Caco-2 (cell line): ENCODE measurements around the gene CYP1A2. TPM values are rescaled to one million over a fixed set of nuclear protein-coding genes. Genes with fewer than 3 reads are reported as not detected.

Experiments
- BruUV-seq: library from RNA; stranded (reverse); fragments of 400-500 nt; replicated peaks from 2 replicates; lab custom pipeline; 2021; lab: Mats Ljungman, UMichigan
- CTCF ChIA-PET: fragments of 300-600 bp; sonication (Branson Sonifier 250); formaldehyde crosslinking; loops from one replicate; lab custom pipeline; 2022; ENCODE audit warnings: antibody characterized with exemption; lab: Charles Lee
- POLR2A ChIA-PET: fragments of 300-600 bp; sonication (Branson Sonifier 250); formaldehyde crosslinking; loops from one replicate; lab custom pipeline; 2022; ENCODE audit warnings: antibody characterized with exemption; lab: Charles Lee
- DNase-seq, 2 experiments: peaks; one replicate each; pipeline versions ENCODE4 v3.0.0 to v3.0.0-alpha.2; 2020 to 2022
- H3K27me3 ChIP-seq: replicated peaks from 2 replicates; pipeline ENCODE4 v1.6.0; 2011; ENCODE audit warnings: low read length; ENCODE audit not compliant: control insufficient read depth, insufficient read depth
- H3K36me3 ChIP-seq: 2 replicates; pipeline ENCODE4 v1.5.1; 2011; ENCODE audit warnings: low read length; ENCODE audit not compliant: control insufficient read depth, insufficient read depth
- H3K4me1 ChIP-seq: fragments of 250-450 bp; sonication (Bioruptor Pico); 2 replicates; pipeline ENCODE4 v1.5.1; 2020; ENCODE audit warnings: mild to moderate bottlenecking
- H3K4me3 ChIP-seq: 2 replicates; pipeline ENCODE4 v1.5.1; 2011; ENCODE audit warnings: low read depth, mild to moderate bottlenecking, control low read depth, low read length
- H3K9me3 ChIP-seq: fragments of 250-450 bp; sonication (Bioruptor Pico); 2 replicates; pipeline ENCODE4 v1.5.1; 2020; ENCODE audit warnings: mild to moderate bottlenecking, moderate library complexity
- H3K27ac Mint-ChIP-seq: one replicate; pipeline ENCODE4 v1.8.0; 2022; ENCODE audit warnings: mixed read lengths; ENCODE audit not compliant: unreplicated experiment
- H3K27me3 Mint-ChIP-seq: one replicate; pipeline ENCODE4 v1.8.0; 2022; ENCODE audit warnings: mixed read lengths; ENCODE audit not compliant: insufficient read depth, unreplicated experiment
- H3K36me3 Mint-ChIP-seq: one replicate; pipeline ENCODE4 v1.8.0; 2022; ENCODE audit warnings: mild to moderate bottlenecking, mixed read lengths; ENCODE audit not compliant: insufficient read depth, unreplicated experiment
- H3K4me1 Mint-ChIP-seq: one replicate; pipeline ENCODE4 v1.8.0; 2022; ENCODE audit warnings: low read depth, mixed read lengths; ENCODE audit not compliant: unreplicated experiment
- H3K4me3 Mint-ChIP-seq: one replicate; pipeline ENCODE4 v1.8.0; 2022; ENCODE audit warnings: mild to moderate bottlenecking, moderate library complexity, mixed read lengths; ENCODE audit not compliant: unreplicated experiment
- H3K9me3 Mint-ChIP-seq: one replicate; pipeline ENCODE4 v1.8.0; 2022; ENCODE audit warnings: mixed read lengths; ENCODE audit not compliant: unreplicated experiment
- intact Hi-C: fragments of 100-400 bp; cut with micrococcal nuclease; formaldehyde crosslinking; loops from one replicate; pipeline ENCODE4 v1.10.0; 2022; ENCODE audit not compliant: unreplicated experiment
- total RNA-seq: library from RNA; stranded (reverse); gene quantifications from 2 replicates; pipeline ENCODE4 v1.2.3, GENCODE V29; 2022
- TF ChIP-seq, protein P1 (sequence below), 2 experiments: fragments of 200-600 bp in 1 of 2; IDR thresholded peaks; 1 replicate in 1 of 2; 2 replicates in 1 of 2; pipeline versions ENCODE4 v1.5.1 to v1.8.0; 2011 to 2022; ENCODE audit warnings: antibody characterized with exemption in 1 of 2, control low read depth in 1 of 2, inconsistent platforms in 1 of 2, low read depth in 1 of 2, low read length in 1 of 2, mild to moderate bottlenecking in 1 of 2, moderate library complexity in 1 of 2; ENCODE audit not compliant: insufficient read depth in 1 of 2, severe bottlenecking in 1 of 2, unreplicated experiment in 1 of 2

Gene CYP1A2
- total RNA-seq, 1 experiment from 2014 or later: not detected

DNA sequence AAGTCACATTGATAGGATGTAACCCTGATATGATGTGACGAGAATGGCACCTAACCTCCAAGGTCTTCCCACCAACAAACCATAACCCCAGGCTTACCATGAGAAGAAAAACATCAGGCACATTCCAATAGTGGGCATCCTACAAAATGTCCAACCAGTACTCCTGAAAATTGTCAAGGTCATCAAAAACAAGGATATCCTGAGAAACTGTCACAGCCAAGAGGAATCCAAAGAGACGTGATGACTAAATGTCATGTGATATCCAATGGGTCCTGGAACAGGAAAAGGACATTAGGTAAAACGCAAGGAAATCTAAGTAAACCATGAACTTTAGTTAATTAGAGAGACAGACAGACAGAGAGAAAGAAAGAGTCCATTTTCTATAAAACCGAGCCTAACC, 2.3 kb upstream of the CYP1A2 start:
- Mint-ChIP-seq H3K27ac (no peak overlapping the region), H3K9me3 (peaks cover 14% of the 10 kb centered on the region), H3K4me1 (no peaks in the 10 kb centered on the region), H3K36me3 (no peaks in the 10 kb centered on the region), H3K4me3 (no peak overlapping the region), H3K27me3 (no peaks in the 10 kb centered on the region)
- no peaks in the 10 kb centered on the region; the same call in 1 of the 2 replicates for H3K9me3 ChIP-seq
- no peaks in the 10 kb centered on the region for H3K27me3 ChIP-seq
- TF ChIP-seq, protein P1, sequence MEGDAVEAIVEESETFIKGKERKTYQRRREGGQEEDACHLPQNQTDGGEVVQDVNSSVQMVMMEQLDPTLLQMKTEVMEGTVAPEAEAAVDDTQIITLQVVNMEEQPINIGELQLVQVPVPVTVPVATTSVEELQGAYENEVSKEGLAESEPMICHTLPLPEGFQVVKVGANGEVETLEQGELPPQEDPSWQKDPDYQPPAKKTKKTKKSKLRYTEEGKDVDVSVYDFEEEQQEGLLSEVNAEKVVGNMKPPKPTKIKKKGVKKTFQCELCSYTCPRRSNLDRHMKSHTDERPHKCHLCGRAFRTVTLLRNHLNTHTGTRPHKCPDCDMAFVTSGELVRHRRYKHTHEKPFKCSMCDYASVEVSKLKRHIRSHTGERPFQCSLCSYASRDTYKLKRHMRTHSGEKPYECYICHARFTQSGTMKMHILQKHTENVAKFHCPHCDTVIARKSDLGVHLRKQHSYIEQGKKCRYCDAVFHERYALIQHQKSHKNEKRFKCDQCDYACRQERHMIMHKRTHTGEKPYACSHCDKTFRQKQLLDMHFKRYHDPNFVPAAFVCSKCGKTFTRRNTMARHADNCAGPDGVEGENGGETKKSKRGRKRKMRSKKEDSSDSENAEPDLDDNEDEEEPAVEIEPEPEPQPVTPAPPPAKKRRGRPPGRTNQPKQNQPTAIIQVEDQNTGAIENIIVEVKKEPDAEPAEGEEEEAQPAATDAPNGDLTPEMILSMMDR (IDR thresholded peaks at IDR 0.05; ENCODE audit: insufficient read depth in 1 of 2, low read depth in 1 of 2, low read length in 1 of 2, severe bottlenecking in 1 of 2, unreplicated experiment in 1 of 2): no peak
- intact Hi-C loops: no loop called here
- ChIA-PET CTCF (no interaction called here), POLR2A (no interaction called here)
- DNase-seq: no peak
- H3K4me3 ChIP-seq: no peak overlapping the region
- H3K36me3 ChIP-seq: no peaks in the 10 kb centered on the region
- BruUV-seq: no TSS peak
- no peaks in the 10 kb centered on the region for H3K4me1 ChIP-seq

DNA sequence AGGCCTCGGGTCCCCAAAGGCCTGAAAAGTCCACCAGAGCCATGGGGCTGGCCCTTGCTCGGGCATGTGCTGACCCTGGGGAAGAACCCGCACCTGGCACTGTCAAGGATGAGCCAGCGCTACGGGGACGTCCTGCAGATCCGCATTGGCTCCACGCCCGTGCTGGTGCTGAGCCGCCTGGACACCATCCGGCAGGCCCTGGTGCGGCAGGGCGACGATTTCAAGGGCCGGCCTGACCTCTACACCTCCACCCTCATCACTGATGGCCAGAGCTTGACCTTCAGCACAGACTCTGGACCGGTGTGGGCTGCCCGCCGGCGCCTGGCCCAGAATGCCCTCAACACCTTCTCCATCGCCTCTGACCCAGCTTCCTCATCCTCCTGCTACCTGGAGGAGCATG, 1.2 kb downstream of the CYP1A2 start:
- Mint-ChIP-seq H3K36me3 (no peaks in the 10 kb centered on the region), H3K27me3 (no peaks in the 10 kb centered on the region), H3K27ac (no peak overlapping the region), H3K9me3 (no peaks in the 10 kb centered on the region), H3K4me1 (no peaks in the 10 kb centered on the region), H3K4me3 (no peak overlapping the region)
- no TSS peak for BruUV-seq
- intact Hi-C loops: no loop called here
- POLR2A ChIA-PET: no interaction called here
- Histone ChIP-seq H3K36me3 (no peaks in the 10 kb centered on the region), H3K4me1 (no peaks in the 10 kb centered on the region; the same call in 1 of the 2 replicates), H3K27me3 (no peaks in the 10 kb centered on the region), H3K4me3 (no peak overlapping the region), H3K9me3 (no peaks in the 10 kb centered on the region)
- CTCF ChIA-PET: no interaction called here
- no peak for DNase-seq
- TF ChIP-seq, protein P1 (IDR thresholded peaks at IDR 0.05; ENCODE audit: insufficient read depth in 1 of 2, low read depth in 1 of 2, low read length in 1 of 2, severe bottlenecking in 1 of 2, unreplicated experiment in 1 of 2): no peak

DNA sequence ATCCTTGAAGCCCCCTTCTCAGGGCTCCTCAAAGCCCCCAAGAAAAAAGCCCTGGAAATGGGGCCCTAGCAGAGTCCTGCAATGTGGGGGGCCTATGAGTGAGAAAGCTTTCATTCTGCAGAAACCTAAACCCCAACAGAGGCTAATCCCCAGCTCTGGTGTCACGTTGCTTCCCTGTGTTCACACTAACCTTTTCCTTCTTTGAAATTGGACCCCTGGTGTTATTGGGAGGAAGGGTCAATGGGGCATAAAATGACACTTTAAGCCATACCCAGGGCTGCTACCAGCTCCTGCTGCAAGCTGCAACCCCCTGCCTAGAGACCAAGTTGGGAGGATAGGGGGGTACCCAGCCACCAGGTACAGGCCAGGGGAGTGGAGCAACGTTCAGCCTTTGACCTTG, 2.1 kb downstream of the CYP1A2 start:
- no peaks in the 10 kb centered on the region for H3K27me3 Mint-ChIP-seq
- H3K36me3 Mint-ChIP-seq: no peaks in the 10 kb centered on the region
- TF ChIP-seq, protein P1 (IDR thresholded peaks at IDR 0.05; ENCODE audit: insufficient read depth in 1 of 2, low read depth in 1 of 2, low read length in 1 of 2, severe bottlenecking in 1 of 2, unreplicated experiment in 1 of 2): no peak
- intact Hi-C loops: no loop called here
- no peak overlapping the region for H3K27ac Mint-ChIP-seq
- POLR2A ChIA-PET: no interaction called here
- no peaks in the 10 kb centered on the region for H3K9me3 Mint-ChIP-seq
- H3K4me3 ChIP-seq: no peak overlapping the region
- no peaks in the 10 kb centered on the region for H3K36me3 ChIP-seq
- H3K4me3 Mint-ChIP-seq: no peak overlapping the region
- no TSS peak for BruUV-seq
- no peaks in the 10 kb centered on the region for H3K9me3 ChIP-seq
- DNase-seq: no peak
- CTCF ChIA-PET: no interaction called here
- no peaks in the 10 kb centered on the region for H3K27me3 ChIP-seq
- no peaks in the 10 kb centered on the region for H3K4me1 Mint-ChIP-seq
- no peaks in the 10 kb centered on the region; the same call in 1 of the 2 replicates for H3K4me1 ChIP-seq
